GM18526 (cell line): ENCODE measurements around the gene HCFC1.
A peak's percentile ranks its signal among the peaks of the same experiment; 100 is the strongest.

ENCODE experiments used
- POLR2A ChIP-seq: IDR thresholded peaks from 3 replicates; pipeline ENCODE4 v1.6.1; 2011; ENCODE audit not compliant: insufficient read length; ENCODE audit errors: extremely low read depth

The HCFC1 gene

DNA sequence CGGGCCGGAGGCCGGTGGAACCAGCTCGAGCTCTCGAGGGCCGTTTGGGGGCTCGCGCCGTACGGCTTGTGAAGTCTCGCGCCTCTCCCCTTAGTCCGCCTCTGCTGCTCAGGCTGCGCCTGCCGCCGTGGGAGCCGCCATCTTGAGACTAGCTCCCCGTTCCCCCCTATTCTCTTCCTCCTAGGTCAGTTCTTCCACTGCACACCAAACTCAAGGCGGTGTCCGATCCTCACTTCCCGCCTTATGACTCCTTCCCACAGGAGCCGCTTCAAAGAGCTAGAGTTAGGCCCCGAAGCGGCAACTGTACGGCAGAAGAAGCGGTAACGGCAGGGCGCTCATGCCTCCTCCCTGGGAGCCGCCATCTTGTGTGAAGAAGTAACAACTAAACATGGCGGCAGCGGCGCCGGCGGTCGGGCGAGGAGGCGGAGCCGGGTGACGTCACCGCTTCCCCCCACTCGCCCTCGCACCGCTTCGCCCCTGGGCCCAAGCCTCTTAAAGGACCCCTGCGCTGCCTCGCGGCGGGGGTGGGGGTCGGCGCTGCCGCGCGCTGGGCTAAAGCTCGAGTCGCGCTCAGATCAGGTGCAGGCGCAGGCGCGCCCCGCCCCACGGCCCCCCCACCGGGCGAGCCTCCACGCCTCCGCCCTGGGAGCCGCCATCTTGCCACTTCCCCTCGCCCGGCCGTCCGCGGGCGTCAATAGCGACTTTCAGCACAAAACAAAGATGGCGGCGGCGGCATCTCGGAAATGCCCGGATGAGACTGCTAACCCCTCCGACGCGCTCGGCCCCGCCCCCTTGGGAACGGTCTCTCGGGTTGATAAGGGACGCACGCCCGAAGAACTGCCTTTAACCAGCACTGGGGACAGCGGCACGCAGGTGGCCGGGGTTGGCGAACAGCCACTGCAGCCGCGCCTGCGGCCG is at the start of gene HCFC1:
TSS of gene HCFC1 (minus strand) at position 369 of the 918 bp plus-strand sequence. CDS start 978 bp downstream, outside the sequence.
- TF ChIP-seq POLR2A: peak; percentile 37

DNA sequence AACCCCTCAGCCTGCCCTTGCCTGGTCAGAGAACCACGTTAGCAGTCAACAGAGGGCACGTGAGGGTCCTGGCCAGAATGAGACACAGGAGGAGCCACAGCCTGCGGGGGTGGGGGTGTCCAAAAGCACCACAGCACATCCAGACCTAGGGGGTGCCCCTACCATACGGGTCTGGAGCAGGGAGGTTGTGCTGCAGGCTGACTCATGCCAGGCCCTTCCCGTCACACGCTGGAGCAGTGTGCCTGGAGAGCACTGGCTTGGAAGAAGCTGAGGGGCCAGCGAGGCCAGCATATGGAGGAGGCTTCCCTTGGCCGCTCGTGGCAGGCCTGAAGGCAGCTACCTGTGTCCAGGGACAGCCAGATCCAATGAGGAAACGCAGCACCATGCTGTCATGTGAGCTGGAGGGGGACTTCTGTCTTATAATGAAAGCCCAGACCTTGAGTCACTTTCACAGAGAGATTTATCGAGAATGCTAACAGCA is 49.6 kb upstream of the HCFC1 start:
- TF ChIP-seq POLR2A: no peak

DNA sequence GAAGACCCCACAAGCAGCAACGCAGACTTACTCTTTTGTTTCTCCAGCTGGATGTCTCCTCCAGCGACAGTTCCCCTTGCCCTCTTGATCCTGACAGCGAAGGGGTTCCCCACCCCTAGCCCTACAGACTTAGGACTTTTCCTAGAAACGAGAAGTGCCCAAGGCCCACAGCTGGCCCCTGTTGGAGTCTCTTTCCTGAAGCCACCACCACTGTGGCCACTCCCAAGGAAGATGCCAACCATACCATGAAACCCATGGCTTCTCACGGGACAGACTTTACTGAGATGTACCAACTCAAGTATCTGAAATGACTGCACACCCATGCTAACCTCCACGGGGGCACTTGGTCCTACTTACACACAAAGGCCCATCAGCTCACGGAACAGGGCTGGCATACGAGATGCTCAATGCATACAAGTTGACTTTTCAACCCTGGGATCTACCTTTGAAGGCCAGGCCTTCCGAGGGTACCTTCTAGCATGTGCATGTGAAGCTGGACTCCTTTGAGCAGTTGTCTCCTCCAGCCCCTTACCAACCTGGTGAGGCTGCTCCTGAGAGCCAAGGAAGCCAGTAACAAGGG is 49.0 kb upstream of the HCFC1 start:
- no peak for TF ChIP-seq POLR2A

DNA sequence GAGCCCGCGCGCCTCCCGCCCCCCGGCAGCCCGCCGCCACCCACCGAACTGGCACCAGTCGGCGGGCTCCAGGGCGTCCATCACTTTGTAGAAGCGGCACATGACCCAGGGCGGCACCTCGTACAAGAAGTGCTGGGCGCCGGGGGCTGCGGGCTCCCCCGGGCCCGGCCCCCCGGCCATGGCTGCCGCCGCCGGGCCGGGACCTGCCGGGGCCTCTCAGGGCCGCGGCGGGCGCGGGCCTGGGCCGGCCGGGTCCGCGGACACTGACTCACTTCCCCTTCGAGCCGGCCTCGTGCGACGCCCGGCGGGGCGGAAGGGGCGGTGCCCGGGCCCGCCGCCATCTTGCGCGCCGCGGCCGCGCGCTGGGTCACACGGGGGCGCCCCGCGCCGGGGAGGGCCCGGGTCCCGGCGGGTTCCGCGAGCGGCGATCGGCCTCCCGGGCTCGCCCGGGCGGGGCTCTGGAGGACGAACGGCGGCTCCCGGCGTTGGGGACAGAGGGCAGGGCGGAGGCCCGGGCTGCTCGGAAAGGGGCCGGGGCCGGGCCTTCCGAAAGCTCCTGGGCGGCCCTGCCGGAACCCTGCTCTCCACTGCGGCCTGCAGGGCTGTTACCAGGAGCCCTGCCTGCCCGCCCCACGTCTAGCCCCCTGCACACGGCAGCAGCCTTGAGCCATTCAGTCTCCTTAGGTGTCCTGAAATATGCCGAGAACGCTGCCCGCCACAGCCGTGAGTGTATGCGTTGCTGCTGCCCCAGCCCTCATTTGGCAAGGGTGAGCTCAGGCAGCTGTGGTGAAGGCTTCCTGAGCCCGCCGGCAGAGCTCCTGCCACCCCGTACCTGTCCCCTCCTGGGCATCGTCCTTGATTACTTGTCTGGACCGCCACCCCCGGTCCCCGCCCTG is 48.3 kb upstream of the HCFC1 start, which contains the start of gene IRAK1:
TSS of gene IRAK1 (minus strand) at position 270 of the 896 bp plus-strand sequence. CDS start at position 180, 90 bp downstream.
- TF ChIP-seq POLR2A: peak; percentile 34

DNA sequence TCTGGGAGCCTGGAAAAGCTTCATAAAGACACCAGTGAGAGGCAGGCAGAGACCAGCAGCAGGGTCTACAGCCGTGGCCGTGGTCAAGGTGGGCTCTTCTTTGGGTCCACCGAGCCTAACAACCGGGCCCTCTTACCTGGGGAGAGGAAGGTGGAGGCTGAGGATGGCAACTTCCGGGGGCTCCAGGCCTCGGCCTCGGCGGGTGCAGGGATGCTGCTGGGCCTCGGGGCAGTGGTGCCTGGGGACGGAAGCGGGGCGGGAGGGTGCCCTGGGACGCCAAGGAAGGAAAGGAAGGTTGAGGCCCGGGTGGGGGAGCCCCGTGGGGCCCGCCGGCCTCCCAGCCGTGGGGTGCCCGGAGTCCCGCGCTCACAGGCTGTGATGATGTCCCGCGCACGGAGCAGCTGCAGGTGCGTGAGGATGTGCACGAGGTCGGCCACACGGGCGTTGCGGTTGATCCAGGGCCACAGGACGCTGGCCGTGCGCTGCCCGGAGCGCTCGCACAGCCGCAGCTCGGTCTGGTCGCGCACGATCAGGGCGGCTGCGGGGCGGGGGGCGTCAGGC is 47.5 kb upstream of the HCFC1 start:
- TF ChIP-seq POLR2A: no peak

DNA sequence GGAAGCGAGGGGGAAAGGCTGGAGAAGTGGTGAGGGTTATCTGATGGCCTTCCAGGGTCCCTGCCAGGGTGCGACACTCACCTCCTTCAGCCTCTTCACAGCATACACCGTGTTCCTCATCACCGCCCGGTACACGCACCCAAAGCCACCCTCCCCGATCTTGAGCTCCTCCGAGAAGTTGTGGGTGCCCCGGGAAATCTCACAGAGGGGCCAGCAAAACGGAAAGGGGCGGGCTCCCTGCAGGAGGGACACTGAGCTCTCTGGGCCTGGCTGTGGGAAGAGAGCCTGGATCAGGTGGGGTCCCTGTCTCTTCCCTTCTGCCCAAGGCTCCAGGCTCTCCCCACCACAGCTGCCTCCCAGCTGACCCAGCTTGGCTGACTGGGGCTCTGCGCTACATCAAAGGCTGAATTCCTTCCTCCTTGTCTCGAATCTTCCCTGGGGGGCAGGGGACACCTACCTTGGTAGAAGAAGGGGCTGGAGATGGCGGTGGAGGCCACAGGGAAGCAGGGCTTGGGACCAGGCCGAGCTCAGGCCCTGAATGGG is 47.0 kb upstream of the HCFC1 start:
- TF ChIP-seq POLR2A: no peak

DNA sequence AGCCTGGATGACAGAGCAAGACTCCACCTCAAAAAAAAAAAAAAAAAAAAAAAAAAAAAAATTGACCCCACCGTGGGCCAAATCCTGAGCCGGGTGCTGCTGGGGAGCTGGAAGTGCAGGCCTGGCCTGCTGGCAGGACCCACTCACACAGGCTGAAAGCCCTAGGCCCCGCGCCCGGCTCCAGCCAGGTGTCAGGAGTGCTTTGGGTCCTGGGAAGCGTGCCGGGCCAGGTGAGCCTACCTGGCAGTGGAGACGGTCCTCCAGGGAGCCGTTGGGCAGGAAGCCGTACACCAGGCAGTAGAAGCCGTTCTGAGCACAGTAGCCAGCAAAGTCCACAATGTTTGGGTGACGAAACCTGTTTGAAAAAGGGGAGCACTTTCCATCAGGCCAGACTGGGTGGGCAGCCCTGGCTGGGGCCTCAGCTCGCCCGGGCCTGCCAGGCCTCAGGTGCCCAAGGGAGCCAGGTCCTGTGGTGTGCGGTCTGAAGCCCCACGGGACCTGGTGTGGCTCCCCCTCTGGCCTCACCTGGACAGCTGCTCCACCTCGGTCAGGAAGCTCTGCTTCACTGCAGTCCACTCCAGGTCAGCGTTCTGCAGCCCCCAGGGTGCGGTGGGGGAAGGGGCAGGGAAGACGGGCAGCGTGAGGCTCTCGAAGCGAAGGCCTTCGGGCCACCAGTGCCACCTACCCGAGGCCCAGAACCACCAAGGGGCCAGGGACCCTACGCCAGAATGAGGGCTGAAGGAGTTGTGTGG is 46.3 kb upstream of the HCFC1 start:
- TF ChIP-seq POLR2A: no peak

DNA sequence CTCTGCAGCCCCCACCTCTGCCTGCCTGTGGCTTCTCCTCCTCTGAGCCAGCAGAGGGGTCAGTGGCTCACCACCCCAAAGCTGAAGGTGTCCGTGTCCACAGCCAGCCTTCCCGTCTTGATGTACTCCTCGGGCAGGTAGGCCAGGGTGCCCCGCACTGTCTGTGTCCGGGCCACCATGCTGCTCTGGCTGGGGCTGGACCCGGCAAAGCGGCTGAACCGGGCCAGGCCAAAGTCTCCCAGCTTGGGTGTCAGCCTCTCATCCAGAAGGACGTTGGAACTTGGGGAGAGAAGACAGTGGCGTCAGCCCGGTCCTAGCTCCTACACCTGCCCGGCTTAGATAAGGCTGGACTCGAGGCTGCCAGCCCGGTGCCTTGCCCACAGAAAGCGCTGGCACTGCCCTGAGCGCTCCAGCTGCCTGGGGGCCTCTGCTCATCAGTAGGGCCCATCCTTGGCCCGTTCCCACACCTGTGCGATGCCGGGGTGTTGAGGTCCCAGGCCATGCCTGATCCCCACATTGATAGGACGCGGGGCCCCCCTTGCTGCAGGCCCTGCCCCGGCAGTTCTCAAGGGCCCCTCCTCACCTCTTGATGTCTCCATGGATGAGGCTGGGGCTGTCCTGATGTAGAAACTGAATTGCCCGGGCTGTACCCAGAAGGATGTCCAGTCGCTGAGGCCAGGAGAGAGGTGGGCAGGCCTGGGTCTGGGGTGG is 44.9 kb upstream of the HCFC1 start:
- TF ChIP-seq POLR2A: no peak

DNA sequence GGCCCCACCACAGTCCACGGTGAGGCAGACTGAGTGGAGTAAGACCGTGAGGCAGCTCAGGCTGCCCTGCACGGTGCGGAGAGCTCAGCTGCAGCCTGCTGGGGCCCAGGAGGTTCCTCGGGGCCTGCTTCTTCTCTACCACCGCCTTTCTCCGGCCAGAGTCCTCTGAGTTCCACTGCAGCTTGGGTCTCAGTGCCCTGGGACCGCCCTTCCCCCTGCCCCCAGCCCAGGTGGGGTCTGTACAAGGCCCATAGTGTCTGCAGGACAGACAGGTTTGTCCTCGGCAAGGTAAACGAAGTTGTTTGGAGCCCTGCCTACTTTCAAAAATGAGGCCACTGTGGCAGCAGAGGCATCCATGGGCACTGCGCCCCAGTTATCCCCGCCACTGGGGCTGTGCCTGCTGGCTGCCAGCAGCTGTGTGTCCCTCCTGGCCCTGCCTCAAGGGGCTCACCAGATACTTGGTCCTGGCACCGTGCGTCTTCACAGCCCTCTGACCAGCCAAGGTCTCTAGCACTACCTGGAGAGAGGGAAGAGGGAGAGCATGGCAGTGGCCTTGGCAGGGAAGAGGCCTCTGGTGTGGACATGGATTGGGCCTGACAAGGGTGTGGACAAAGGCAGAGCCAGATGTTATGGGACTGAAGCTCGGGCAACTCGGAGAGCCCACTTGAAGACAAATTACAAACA is 44.1 kb upstream of the HCFC1 start:
- no peak for TF ChIP-seq POLR2A

DNA sequence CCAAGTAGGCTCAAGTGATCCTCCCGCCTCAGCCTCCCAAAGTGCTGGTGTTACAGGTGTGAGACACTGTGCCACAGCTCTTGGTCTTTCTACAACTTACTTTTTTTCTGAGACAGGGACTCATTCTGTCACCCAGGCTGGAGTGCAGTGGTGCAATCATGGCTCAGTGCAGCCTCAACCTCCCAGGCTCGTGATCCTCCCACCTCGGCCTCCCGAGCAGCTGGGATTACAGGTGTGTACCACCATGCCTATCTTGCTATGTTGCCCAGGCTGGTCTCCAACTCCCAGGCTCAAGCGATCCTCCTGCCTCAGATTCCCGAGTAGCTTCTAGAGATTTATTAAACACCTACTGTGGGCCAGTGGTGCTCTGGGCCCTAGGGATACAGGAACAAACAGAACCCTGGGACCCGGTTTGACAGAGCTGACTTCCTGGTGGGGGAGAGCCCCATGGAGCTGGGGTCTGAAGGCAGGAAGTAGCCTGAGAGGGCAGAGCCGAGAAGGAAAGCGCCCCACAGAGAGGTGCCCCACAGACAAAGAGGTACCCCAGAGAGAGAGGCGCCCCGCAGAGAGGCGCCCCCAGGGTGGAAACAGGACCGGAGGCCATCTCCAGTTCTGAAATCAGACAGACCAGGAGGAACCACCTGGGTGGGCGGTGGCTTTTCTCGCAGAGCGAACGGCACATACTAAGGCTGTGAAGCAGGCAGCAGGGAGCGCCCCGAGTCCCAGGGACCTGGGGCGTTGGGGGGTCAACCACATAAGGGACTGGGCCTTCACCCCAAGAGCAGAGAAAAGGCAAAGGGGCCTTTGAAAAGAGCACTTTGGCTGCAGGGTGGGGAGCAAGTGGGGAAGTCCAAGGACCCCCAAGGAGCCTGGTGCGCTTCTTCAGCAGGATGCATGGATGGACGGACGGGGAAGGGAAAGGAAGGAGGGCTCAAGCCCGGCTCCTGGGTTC is 43.1 kb upstream of the HCFC1 start:
- TF ChIP-seq POLR2A: no peak

DNA sequence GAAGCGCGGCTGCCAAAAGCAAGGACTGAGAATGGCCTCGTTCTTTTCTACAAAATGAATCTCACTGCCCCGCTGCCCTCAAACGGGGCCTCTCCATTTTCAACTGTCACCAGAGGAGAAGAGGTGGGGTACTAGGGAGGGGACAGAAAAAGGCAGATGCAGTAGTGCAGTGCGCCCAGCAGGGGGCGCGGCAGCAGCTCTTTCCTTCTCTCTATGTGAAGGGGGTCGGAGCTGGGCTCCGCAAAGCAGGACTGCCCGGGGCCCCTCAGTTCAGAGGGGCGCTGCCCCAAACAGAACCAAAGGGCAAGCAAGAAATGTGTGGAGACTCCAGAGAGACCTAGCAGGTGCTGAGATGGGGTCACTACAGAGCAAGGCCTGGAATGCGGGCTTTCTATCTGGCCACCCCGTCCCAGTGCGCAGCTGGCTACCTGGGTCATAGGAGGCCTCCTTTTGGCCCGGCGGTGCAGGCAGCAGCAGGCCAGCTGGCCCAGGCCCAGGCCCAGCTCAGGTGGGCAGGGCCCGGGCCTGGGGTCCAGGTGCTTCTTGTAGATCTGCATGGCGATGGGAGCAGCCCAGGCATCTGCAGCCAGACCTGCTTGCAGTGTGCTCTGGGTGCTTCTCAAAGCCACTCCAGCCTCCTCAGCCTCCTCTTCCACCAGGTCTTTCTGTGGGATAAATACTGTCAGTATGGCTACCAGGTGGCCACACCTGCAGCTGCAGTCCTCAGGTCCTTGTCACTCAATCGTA is 42.2 kb upstream of the HCFC1 start:
- TF ChIP-seq POLR2A: no peak

DNA sequence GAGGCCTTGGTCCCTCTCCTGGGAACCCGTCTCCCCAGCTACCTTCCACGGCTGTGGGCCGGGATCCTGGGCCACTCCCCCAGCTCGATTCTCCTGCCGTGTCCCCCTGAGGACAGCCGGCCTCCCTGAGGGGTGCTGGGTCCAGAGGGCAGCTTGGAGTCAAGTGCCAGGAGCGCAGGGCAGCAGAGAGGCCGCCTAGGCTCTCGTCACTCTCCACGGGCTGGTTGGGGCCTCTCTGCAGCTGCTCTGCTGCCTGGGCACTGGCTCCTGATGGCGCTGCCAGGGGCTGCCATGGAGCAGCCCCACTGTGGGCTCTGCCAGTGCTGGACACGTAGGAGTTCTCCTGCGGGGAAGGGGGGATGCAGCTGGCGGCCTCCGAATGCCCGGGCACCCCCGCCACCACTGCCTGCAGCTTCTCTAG is 41.4 kb upstream of the HCFC1 start:
- no peak for TF ChIP-seq POLR2A
